Upper lobe of left lung (tissue), 6 donors: ENCODE results near the gene PSMA6. TPM values are rescaled to one million over a fixed set of nuclear protein-coding genes. Genes with fewer than 3 reads are reported as not detected.
A peak's percentile ranks its signal among the peaks of the same experiment; 100 is the strongest.

Experiments
- ATAC-seq, 2 donors: fragments of 200-7000 bp; cut with Tn5 transposase; one replicate each; pipeline ENCODE4 v1.9.1; 2022; ENCODE audit warnings: mild to moderate bottlenecking in 2 of 2, moderate library complexity in 2 of 2; ENCODE audit not compliant: low FRiP score in 2 of 2
- DNase-seq, 2 donors: peaks; one replicate each; pipeline ENCODE4 v3.0.0-alpha.2; 2019 to 2020
- H3K27ac ChIP-seq, 4 donors: fragments of 200-600 bp; sonication (generic); one replicate each; pipeline ENCODE4 v1.5.1; 2016 to 2019
- H3K27me3 ChIP-seq, 4 donors: fragments of 200-600 bp; sonication (generic); one replicate each; pipeline ENCODE4 v1.5.1; 2017 to 2019
- H3K36me3 ChIP-seq, 4 donors: fragments of 200-600 bp; sonication (generic); one replicate each; pipeline ENCODE4 v1.5.1; 2016 to 2019
- H3K4me1 ChIP-seq, 4 donors: fragments of 200-600 bp; sonication (generic); one replicate each; pipeline ENCODE4 v1.5.1; 2018 to 2019
- H3K4me3 ChIP-seq, 4 donors: fragments of 200-600 bp; sonication (generic); one replicate each; pipeline ENCODE4 v1.5.1; 2017 to 2019; ENCODE audit warnings: mild to moderate bottlenecking in 2 of 4, moderate library complexity in 1 of 4
- H3K9me3 ChIP-seq, 4 donors: fragments of 200-600 bp; sonication (generic); one replicate each; pipeline ENCODE4 v1.5.1; 2018 to 2019
- EP300 ChIP-seq, 4 donors: sonication (generic); formaldehyde crosslinking; IDR thresholded peaks; one replicate each; pipeline ENCODE4 v1.5.1; 2017; ENCODE audit warnings: antibody characterized with exemption in 4 of 4, control low read depth in 2 of 4
- POLR2A ChIP-seq, 4 donors: fragments of 450-650 bp; IDR thresholded peaks; one replicate each; pipeline ENCODE4 v1.5.1; 2016 to 2017; ENCODE audit warnings: antibody characterized with exemption in 4 of 4, mild to moderate bottlenecking in 2 of 4
- POLR2AphosphoS5 ChIP-seq, 2 donors: sonication (generic); formaldehyde crosslinking; IDR thresholded peaks; one replicate each; pipeline ENCODE4 v1.5.1; 2017; ENCODE audit warnings: antibody characterized with exemption in 2 of 2
- WGBS, 2 donors: methylation state at CpG; one replicate each; pipeline ENCODE4 v1.1.5; 2017 to 2018; 5-methylcytosine and 5-hydroxymethylcytosine counted together
- total RNA-seq, 6 donors: library from RNA; depleted of rRNA in 4 of 6; stranded (reverse); fragments of >200 nt in 4 of 6; gene quantifications; one replicate each; pipeline versions ENCODE4 v1.1.0 to v1.2.1, GENCODE V29; 2016 to 2021
- TF ChIP-seq, protein P1 (sequence below), 6 experiments: fragments of 450-650 bp in 4 of 6; fragments of 200-600 bp in 2 of 6; sonication (generic) in 2 of 6; IDR thresholded peaks; one replicate each; pipeline ENCODE4 v1.5.1; 2016 to 2019; ENCODE audit warnings: antibody characterized with exemption in 6 of 6
- donor health status: DM: no; HTN: no; CAD: no; lungs with moderate emphysema.
- donor health status: DM: no; HTN: yes; CAD: no; lungs with severe emphysema.

The PSMA6 gene
- 100 to 1,000 TPM in 4 of 6 donors, 10 to 100 TPM in 2; 63.9 to 213 (median 162) TPM for total RNA-seq

DNA sequence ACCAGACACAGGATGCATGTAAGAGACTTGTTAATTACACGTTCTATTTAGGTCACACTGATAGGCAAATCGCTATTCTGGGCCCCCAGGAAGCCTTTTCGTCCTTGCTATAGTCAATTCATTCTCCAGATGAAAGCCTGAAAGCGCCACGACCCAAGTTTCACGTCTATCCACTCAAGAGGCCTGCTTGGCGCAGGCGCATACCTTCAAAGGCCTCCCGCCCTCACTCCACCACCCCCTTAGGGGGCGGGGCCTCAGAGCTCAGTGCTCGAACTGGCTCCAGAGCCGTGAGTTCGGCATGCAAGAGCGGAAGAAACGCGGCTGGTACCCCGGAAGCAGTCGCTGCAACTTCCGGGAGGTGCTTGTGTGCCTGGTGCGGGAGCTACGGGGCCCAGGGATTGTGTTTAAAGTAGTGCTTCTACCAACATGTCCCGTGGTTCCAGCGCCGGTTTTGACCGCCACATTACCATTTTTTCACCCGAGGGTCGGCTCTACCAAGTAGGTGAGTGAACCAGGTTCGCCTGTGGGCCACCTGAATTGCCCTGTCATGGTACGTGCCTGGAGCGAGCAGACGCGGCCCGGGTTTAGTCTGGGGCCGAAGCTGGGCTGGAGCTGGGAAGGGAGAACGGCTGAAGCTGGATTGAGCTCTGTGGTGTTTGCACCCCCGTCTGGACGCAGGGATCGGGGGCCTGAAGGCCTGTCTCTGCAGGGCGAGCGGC lies at the start of gene PSMA6:
Gene PSMA6, plus strand, starts transcription at position 332 of the 719 bp plus-strand sequence. Its CDS starts 95 bp downstream, at position 427.
- WGBS, 2 donors = 0 to 1% methylated on average over 30 to 40 of the region's 40 CpGs
- ATAC-seq (peak; percentile 99 to 100), DNase-seq (peak; percentile 91 to 100)
- Histone ChIP-seq H3K4me1 (peaks cover 35 to 51% (median 42%) of the 10 kb centered on the region in 4 donors), H3K36me3 (no peaks in the 10 kb centered on the region), H3K9me3 (no peaks in the 10 kb centered on the region), H3K27me3 (no peaks in the 10 kb centered on the region), H3K4me3 (peak within 1 kb of the TSS; percentile 45 to 90 (median 65)), H3K27ac (peak within 1 kb of the TSS; percentile 93 to 99 (median 96))
- TF ChIP-seq, protein P1, sequence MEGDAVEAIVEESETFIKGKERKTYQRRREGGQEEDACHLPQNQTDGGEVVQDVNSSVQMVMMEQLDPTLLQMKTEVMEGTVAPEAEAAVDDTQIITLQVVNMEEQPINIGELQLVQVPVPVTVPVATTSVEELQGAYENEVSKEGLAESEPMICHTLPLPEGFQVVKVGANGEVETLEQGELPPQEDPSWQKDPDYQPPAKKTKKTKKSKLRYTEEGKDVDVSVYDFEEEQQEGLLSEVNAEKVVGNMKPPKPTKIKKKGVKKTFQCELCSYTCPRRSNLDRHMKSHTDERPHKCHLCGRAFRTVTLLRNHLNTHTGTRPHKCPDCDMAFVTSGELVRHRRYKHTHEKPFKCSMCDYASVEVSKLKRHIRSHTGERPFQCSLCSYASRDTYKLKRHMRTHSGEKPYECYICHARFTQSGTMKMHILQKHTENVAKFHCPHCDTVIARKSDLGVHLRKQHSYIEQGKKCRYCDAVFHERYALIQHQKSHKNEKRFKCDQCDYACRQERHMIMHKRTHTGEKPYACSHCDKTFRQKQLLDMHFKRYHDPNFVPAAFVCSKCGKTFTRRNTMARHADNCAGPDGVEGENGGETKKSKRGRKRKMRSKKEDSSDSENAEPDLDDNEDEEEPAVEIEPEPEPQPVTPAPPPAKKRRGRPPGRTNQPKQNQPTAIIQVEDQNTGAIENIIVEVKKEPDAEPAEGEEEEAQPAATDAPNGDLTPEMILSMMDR (IDR thresholded peaks at IDR 0.05) = no peak
- peak; percentile 10 to 90 (median 80) for TF ChIP-seq POLR2A (IDR thresholded peaks at IDR 0.05)
- peak; percentile 92 to 96 for TF ChIP-seq POLR2AphosphoS5 (IDR thresholded peaks at IDR 0.05)
- TF ChIP-seq EP300 (IDR thresholded peaks at IDR 0.05) = peak in 1 of 4 donors; percentile 77

DNA sequence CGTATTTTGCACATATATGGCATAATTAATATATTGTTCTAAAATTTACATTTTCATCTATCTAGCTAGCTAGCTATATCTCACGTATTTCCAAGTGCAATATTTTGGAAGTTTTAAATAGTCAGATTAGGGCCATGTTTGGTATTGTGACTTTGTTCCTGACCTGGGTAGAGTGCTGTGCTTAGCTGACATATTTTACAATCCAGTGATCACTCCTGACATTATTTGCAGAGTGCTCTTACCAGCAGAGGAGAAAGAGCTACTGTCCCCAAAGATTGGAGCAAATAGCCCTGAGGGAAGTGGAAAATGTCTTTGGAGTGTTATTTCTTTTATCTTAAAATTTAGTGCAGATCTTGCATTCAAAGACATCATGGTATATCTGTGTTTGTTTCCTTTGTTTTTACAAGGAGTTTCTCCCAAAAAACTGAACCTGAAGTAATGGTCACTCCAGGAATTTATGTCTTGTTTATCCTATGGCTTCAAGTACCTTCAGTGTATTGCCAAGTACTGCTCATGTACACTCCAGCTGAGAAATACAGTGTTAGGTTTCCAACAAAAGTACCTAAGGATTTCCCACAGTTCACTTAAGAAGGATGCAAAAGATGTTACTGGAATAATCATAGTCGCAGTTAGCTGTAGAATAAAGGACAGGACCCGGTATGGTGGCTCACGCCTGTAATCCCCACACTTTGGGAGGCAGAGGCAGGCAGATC lies 49.4 kb upstream of the PSMA6 start:
- H3K27me3 ChIP-seq = no peaks in the 10 kb centered on the region

DNA sequence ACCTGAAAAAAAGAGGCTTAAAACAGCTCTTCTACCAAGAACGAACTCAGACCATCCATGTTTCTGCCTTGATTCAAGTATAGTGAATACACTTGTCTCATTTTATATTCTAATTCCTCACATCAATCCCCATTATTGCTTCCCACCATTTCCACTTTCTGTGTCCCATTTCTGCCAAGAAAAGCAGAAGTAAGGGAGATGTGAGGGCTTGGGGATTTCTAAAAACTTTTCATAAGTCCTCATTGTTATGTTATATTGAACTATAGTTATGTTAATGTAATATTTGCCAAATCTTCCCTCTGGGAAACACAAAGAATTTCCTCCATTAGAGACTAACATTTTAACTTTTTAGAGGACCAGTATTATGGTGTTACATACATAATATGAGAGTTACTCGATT lies 48.2 kb upstream of the PSMA6 start:
- no peak for ATAC-seq
- WGBS, 2 donors = 97 to 98% methylated on average over 2 of the region's 2 CpGs
- H3K27ac ChIP-seq = no peak overlapping the region

More for the DNA sequence above, 49.4 kb upstream of the PSMA6 start:
- peak in 1 of 4 donors; percentile 25 for TF ChIP-seq EP300 (IDR thresholded peaks at IDR 0.05)
- TF ChIP-seq POLR2AphosphoS5 (IDR thresholded peaks at IDR 0.05) = no peak
- TF ChIP-seq, protein P1 (IDR thresholded peaks at IDR 0.05) = no peak
- no peak for TF ChIP-seq POLR2A (IDR thresholded peaks at IDR 0.05)
- Histone ChIP-seq H3K36me3 (no peaks in the 10 kb centered on the region), H3K4me1 (peaks cover 0 to 3% (median 0%) of the 10 kb centered on the region in 4 donors), H3K9me3 (no peaks in the 10 kb centered on the region), H3K4me3 (no peak overlapping the region), H3K27ac (no peak overlapping the region)
- WGBS, 2 donors = 77 to 85% methylated on average over 5 of the region's 5 CpGs
- DNase-seq (no peak), ATAC-seq (no peak)

DNA sequence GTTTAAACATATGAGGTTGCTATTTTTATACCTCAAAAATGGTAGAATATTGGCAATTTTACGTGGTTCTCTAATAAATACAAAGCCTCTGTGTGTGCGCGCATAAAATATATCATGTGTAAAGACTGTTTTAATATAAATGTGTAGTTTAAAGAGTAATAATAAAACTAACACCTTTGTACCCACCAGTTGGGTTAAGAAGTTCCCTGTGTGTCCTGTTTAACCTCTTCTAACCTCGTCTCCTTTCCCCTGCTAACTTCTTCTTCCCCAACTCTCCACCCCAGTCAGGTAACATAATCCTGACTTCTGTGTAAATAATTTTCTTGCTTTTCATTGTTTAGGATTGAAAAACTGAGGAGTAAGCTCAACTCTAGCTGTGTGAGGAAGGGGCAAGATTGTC lies 47.6 kb upstream of the PSMA6 start:
- H3K27me3 ChIP-seq = no peaks in the 10 kb centered on the region
- WGBS, 2 donors = 86 to 87% methylated on average over 4 of the region's 4 CpGs
- TF ChIP-seq, protein P1 (IDR thresholded peaks at IDR 0.05) = no peak
- no peak for TF ChIP-seq POLR2AphosphoS5 (IDR thresholded peaks at IDR 0.05)
- ATAC-seq (no peak), DNase-seq (no peak)
- H3K36me3 ChIP-seq = no peaks in the 10 kb centered on the region
- H3K4me1 ChIP-seq = peaks cover 0 to 7% (median 0%) of the 10 kb centered on the region in 4 donors
- H3K4me3 ChIP-seq = no peak overlapping the region
- H3K9me3 ChIP-seq = no peaks in the 10 kb centered on the region
- no peak overlapping the region for H3K27ac ChIP-seq

More for the DNA sequence above, 48.2 kb upstream of the PSMA6 start:
- no peaks in the 10 kb centered on the region for H3K27me3 ChIP-seq
- peaks cover 0 to 7% (median 0%) of the 10 kb centered on the region in 4 donors for H3K4me1 ChIP-seq
- H3K36me3 ChIP-seq = no peaks in the 10 kb centered on the region
- no peak for DNase-seq
- H3K4me3 ChIP-seq = no peak overlapping the region
- H3K9me3 ChIP-seq = no peaks in the 10 kb centered on the region
- TF ChIP-seq POLR2A (IDR thresholded peaks at IDR 0.05) (no peak), EP300 (IDR thresholded peaks at IDR 0.05) (no peak), POLR2AphosphoS5 (IDR thresholded peaks at IDR 0.05) (no peak)
- TF ChIP-seq, protein P1 (IDR thresholded peaks at IDR 0.05) = no peak
